LNCaP clone FGC (cell line): ENCODE measurements around the gene DGKB.

Experiments
- DNase-seq: peaks from one replicate; pipeline ENCODE4 v3.0.0-alpha.2; 2011; ENCODE audit warnings: low read depth
- H3K4me3 ChIP-seq: 2 replicates; pipeline ENCODE4 v1.5.1; 2011; ENCODE audit warnings: mild to moderate bottlenecking, low read depth, low read length, control low read depth
- CTCF ChIP-seq: IDR thresholded peaks from 2 replicates; pipeline ENCODE4 v1.5.1; 2012; ENCODE audit warnings: mild to moderate bottlenecking; ENCODE audit not compliant: control insufficient read depth, insufficient read depth; ENCODE audit errors: extremely low read depth

Gene DGKB

GRCh38 chr7:14191686-14192098 is 710.9 kb downstream of the DGKB start:
- no peak overlapping the region for H3K4me3 ChIP-seq
- DNase-seq = no peak
- no peak for TF ChIP-seq CTCF

GRCh38 chr7:14184292-14184864 is 718.2 kb downstream of the DGKB start:
- no peak for DNase-seq
- H3K4me3 ChIP-seq = no peak overlapping the region
- TF ChIP-seq CTCF = no peak

- no peak for DNase-seq
- no peak overlapping the region for H3K4me3 ChIP-seq
- no peak for TF ChIP-seq CTCF
Measured at GRCh38 chr7:14179781-14180180, 722.8 kb downstream of the DGKB start.

- no peak for DNase-seq
- no peak overlapping the region for H3K4me3 ChIP-seq
- no peak for TF ChIP-seq CTCF
Measured at GRCh38 chr7:14177876-14178275, 724.7 kb downstream of the DGKB start.

- no peak for TF ChIP-seq CTCF
- DNase-seq = no peak
- H3K4me3 ChIP-seq = no peak overlapping the region
Measured at GRCh38 chr7:14170872-14171271, 731.7 kb downstream of the DGKB start.

GRCh38 chr7:14158111-14158510 is 744.4 kb downstream of the DGKB start:
- DNase-seq = no peak
- H3K4me3 ChIP-seq = no peak overlapping the region
- no peak for TF ChIP-seq CTCF

GRCh38 chr7:14156436-14156835 is 746.1 kb downstream of the DGKB start:
- no peak overlapping the region for H3K4me3 ChIP-seq
- no peak for DNase-seq

More at GRCh38 chr7:14156436-14156835, 746.1 kb downstream of the DGKB start:
- no peak for TF ChIP-seq CTCF
